Lower leg skin (tissue), 3 donors: ENCODE measurements around the gene APOL3.

Source experiments
- POLR2A ChIP-seq, 2 donors: fragments of 450-650 bp; IDR thresholded peaks; one replicate each; pipeline ENCODE4 v1.6.1; 2016 to 2017; ENCODE audit warnings: antibody characterized with exemption in 2 of 2, mild to moderate bottlenecking in 1 of 2, moderate library complexity in 1 of 2
- TF ChIP-seq, protein P1 (sequence below), 3 donors: fragments of 450-650 bp; IDR thresholded peaks; one replicate each; pipeline ENCODE4 v1.5.1; 2016; ENCODE audit warnings: antibody characterized with exemption in 3 of 3, mild to moderate bottlenecking in 3 of 3, moderate library complexity in 2 of 3

DNA sequence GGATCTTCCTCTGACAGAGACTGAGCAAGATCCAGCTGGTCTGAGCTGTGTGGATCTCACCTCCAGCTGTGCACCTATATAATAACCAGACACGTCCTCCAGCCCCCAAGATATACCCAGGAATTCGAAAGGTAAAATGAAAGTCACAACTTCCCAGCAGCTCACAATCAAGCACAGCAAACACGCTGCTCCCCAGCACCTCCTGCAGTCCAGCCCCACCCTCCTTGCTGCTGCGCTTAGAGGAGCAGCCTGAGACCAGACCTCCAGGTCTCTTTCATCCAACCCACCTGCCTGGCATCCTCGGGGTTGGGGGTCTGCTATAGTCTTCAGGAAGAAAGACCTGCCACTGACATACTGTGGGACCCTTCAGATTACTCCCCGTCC, 44.1 kb upstream of the APOL3 start:
- TF ChIP-seq, protein P1, sequence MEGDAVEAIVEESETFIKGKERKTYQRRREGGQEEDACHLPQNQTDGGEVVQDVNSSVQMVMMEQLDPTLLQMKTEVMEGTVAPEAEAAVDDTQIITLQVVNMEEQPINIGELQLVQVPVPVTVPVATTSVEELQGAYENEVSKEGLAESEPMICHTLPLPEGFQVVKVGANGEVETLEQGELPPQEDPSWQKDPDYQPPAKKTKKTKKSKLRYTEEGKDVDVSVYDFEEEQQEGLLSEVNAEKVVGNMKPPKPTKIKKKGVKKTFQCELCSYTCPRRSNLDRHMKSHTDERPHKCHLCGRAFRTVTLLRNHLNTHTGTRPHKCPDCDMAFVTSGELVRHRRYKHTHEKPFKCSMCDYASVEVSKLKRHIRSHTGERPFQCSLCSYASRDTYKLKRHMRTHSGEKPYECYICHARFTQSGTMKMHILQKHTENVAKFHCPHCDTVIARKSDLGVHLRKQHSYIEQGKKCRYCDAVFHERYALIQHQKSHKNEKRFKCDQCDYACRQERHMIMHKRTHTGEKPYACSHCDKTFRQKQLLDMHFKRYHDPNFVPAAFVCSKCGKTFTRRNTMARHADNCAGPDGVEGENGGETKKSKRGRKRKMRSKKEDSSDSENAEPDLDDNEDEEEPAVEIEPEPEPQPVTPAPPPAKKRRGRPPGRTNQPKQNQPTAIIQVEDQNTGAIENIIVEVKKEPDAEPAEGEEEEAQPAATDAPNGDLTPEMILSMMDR (IDR thresholded peaks at IDR 0.05) = no peak
- TF ChIP-seq POLR2A (IDR thresholded peaks at IDR 0.05) = no peak
